A549 treated with AZD9567 at 1 μM for 4 hours (cell line): ENCODE measurements around the gene WASHC3. TPM values are rescaled to one million over a fixed set of nuclear protein-coding genes. Genes with fewer than 3 reads are reported as not detected.

Experiments
- total RNA-seq: library from RNA; stranded (reverse); fragments of 200-300 nt; extraction: Qiagen RNA extraction; gene quantifications from 5 replicates; pipeline ENCODE4 v1.2.3, GENCODE V29; 2022; ENCODE audit not compliant: insufficient read depth

The WASHC3 gene, protein sequence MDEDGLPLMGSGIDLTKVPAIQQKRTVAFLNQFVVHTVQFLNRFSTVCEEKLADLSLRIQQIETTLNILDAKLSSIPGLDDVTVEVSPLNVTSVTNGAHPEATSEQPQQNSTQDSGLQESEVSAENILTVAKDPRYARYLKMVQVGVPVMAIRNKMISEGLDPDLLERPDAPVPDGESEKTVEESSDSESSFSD
- 25.4 to 54.7 TPM (median 29.5 TPM) in 5 replicates for total RNA-seq

DNA sequence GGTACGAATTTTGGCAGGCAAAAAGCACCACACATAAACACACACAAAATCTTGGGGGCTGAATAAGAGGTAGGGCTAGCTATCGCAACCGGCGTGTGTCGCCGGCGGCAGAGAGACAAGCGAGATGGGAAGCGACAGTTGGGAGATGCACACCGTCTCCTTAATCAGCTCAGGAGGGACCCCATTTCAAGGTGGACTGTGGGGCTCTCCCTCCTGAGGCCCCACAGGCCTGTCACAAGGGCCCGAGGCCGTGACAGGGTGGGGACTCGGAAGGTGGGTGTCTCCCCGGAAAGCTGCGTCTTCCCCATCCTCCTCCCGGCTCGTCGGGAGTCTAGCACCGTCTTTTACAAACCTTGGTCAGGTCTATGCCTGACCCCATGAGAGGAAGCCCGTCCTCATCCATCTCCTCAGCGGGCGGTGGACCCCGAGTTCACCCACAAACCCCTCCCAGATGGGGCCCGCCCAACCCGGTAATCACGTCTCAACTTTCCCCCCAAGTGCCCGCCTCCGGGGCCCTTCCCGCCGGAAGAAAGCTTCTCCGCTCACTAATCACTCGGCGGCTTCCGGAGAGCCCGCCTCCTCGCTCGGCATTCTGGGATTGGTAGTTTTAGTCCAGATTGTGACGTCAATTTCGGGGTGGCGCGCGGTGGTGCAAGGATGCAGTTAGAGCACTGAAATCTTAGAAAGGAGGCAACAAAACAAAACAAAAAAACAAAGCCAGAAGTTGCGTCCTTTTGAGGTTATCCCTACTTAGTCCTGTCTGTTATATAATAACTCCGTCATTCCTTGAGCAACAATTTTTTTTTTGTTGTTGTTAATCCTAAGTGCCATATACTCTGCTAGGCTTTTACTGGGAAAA is at the start of gene WASHC3:
TSS of gene WASHC3 (minus strand) at position 432 of the 859 bp plus-strand sequence. CDS start at position 403, 29 bp downstream.

Other genes with a start within 250 kb of the WASHC3 start
- gene GNPTAB, start 231.0 kb downstream of the WASHC3 start, total RNA-seq, result 11.1 to 17.1 TPM (median 13.6 TPM) in 5 replicates
- 16.8 to 21.3 TPM (median 18.8 TPM) in 5 replicates for gene DRAM1, start 184.4 kb downstream of the WASHC3 start, total RNA-seq
- 62.9 to 73.9 TPM (median 68.0 TPM) in 5 replicates for gene NUP37, start 58.1 kb upstream of the WASHC3 start, total RNA-seq
- 17.3 to 23.8 TPM (median 20.7 TPM) in 5 replicates for gene PARPBP, start 58.2 kb upstream of the WASHC3 start, total RNA-seq
- gene PMCH, start 135.8 kb upstream of the WASHC3 start, total RNA-seq, result 0.15 TPM in 1 of 5 replicates, not detected in the others